CD1c-positive myeloid dendritic cell (primary cell): ENCODE measurements around the gene TRAPPC13.
"Not testable (repeated sequence)": the region's sequence is repeated elsewhere in the genome, so short reads cannot be mapped to it uniquely, and the experiment has no call there.

ENCODE experiments used
- DNase-seq: peaks from one replicate; pipeline ENCODE4 v3.0.0-alpha.2; 2016; ENCODE audit errors: extremely low spot score

TRAPPC13 gene

GRCh38 chr5:65624571-65625555 lies at the start of gene TRAPPC13, which contains the start of gene SHLD3:
Gene TRAPPC13, plus strand, starts transcription at chr5:65625027. Its CDS starts 34 bp downstream, at chr5:65625061.
Gene SHLD3, plus strand, starts transcription at chr5:65625027. Its CDS starts 4,561 bp downstream, at chr5:65629588.
- peak; percentile 92 for DNase-seq

- no peak for DNase-seq
These were observed 47.7 kb upstream of the TRAPPC13 start for GRCh38 chr5:65577141-65577540.

- DNase-seq: no peak
These were observed 36.1 kb upstream of the TRAPPC13 start for GRCh38 chr5:65588694-65589093.

- not testable (repeated sequence) for DNase-seq
These were observed 23.1 kb upstream of the TRAPPC13 start for GRCh38 chr5:65601761-65602160.

GRCh38 chr5:65611524-65611923 lies 13.3 kb upstream of the TRAPPC13 start:
- DNase-seq: no peak

GRCh38 chr5:65612298-65612907 lies 12.4 kb upstream of the TRAPPC13 start:
- no peak for DNase-seq

GRCh38 chr5:65620021-65620420 lies 4.8 kb upstream of the TRAPPC13 start:
- no peak for DNase-seq

GRCh38 chr5:65621961-65622360 lies 2.9 kb upstream of the TRAPPC13 start:
- DNase-seq: not testable (repeated sequence)

- no peak for DNase-seq
These were observed 1.3 kb upstream of the TRAPPC13 start for GRCh38 chr5:65623482-65623881.

- DNase-seq: peak; percentile 97
These were observed 729 bp upstream of the TRAPPC13 start, which contains the start of gene TRIM23 for GRCh38 chr5:65624025-65624570. Gene TRIM23, minus strand, starts transcription at chr5:65624333. Its CDS starts 59 bp downstream, at chr5:65624274.

- DNase-seq: no peak
These were observed 916 bp downstream of the TRAPPC13 start for GRCh38 chr5:65625743-65626142.

GRCh38 chr5:65630981-65631380 lies 6.2 kb downstream of the TRAPPC13 start:
- no peak for DNase-seq

GRCh38 chr5:65640240-65640639 lies 15.4 kb downstream of the TRAPPC13 start:
- DNase-seq: no peak

- DNase-seq: no peak
These were observed 22.1 kb downstream of the TRAPPC13 start for GRCh38 chr5:65646938-65647337.

GRCh38 chr5:65647941-65648340 lies 23.1 kb downstream of the TRAPPC13 start:
- DNase-seq: no peak

- DNase-seq: no peak
These were observed 26.3 kb downstream of the TRAPPC13 start for GRCh38 chr5:65651144-65651543.

GRCh38 chr5:65654713-65655112 lies 29.9 kb downstream of the TRAPPC13 start:
- DNase-seq: no peak

- DNase-seq: no peak
These were observed 39.1 kb downstream of the TRAPPC13 start for GRCh38 chr5:65663804-65664521.

- no peak for DNase-seq
These were observed 43.9 kb downstream of the TRAPPC13 start for GRCh38 chr5:65668696-65669095.

GRCh38 chr5:65672796-65673195 lies 48.0 kb downstream of the TRAPPC13 start:
- peak; percentile 6 for DNase-seq

- no peak for DNase-seq
These were observed 49.9 kb downstream of the TRAPPC13 start for GRCh38 chr5:65674749-65675148.

- DNase-seq: not testable (repeated sequence)
These were observed 51.2 kb downstream of the TRAPPC13 start for GRCh38 chr5:65676056-65676455.
